ENCODE data around the gene RNASEH1. TPM values are rescaled to one million over a fixed set of nuclear protein-coding genes. Genes with fewer than 3 reads are reported as not detected.

The RNASEH1 gene
- total RNA-seq, 2 donors from 2014 or later = 15.0 to 26.2 TPM

- no peak overlapping the region for H3K4me3 ChIP-seq
- H3K36me3 ChIP-seq = no peaks in the 10 kb centered on the region
- H3K27me3 ChIP-seq (replicated peaks; ENCODE audit: insufficient read depth) = no peaks in the 10 kb centered on the region
- ATAC-seq (ENCODE audit: insufficient number of reproducible peaks, low FRiP score, low read depth) (no peak), DNase-seq (ENCODE audit: low spot score) (no peak)
- TF ChIP-seq CTCF (IDR thresholded peaks at IDR 0.05) = no peak
- no peak overlapping the region for H3K27ac ChIP-seq
- no peaks in the 10 kb centered on the region for H3K9me3 ChIP-seq
- peaks cover 8 to 10% of the 10 kb centered on the region in 2 donors for H3K4me1 ChIP-seq (ENCODE audit: control insufficient read depth in 1 of 2, low read depth in 2 of 2)
Measured at GRCh38 chr2:3529316-3530025, 28.7 kb downstream of the RNASEH1 start.

- no peaks in the 10 kb centered on the region for H3K36me3 ChIP-seq
- TF ChIP-seq CTCF (IDR thresholded peaks at IDR 0.05) = no peak
- peaks cover 17 to 24% of the 10 kb centered on the region in 2 donors for H3K4me1 ChIP-seq (ENCODE audit: control insufficient read depth in 1 of 2, low read depth in 2 of 2)
- ATAC-seq (ENCODE audit: insufficient number of reproducible peaks, low FRiP score, low read depth) (no peak), DNase-seq (ENCODE audit: low spot score) (no peak)
- no peaks in the 10 kb centered on the region for H3K9me3 ChIP-seq
- no peak overlapping the region for H3K27ac ChIP-seq
- no peaks in the 10 kb centered on the region for H3K27me3 ChIP-seq (replicated peaks; ENCODE audit: insufficient read depth)
- H3K4me3 ChIP-seq = no peak overlapping the region
Measured at GRCh38 chr2:3527886-3528785, 30.0 kb downstream of the RNASEH1 start.

GRCh38 chr2:3526871-3527270 lies 31.3 kb downstream of the RNASEH1 start:
- no peak overlapping the region for H3K27ac ChIP-seq
- ATAC-seq (ENCODE audit: insufficient number of reproducible peaks, low FRiP score, low read depth) (no peak), DNase-seq (ENCODE audit: low spot score) (no peak)
- no peak overlapping the region for H3K4me3 ChIP-seq
- TF ChIP-seq CTCF (IDR thresholded peaks at IDR 0.05) = no peak
- no peaks in the 10 kb centered on the region for H3K36me3 ChIP-seq
- H3K27me3 ChIP-seq (replicated peaks; ENCODE audit: insufficient read depth) = no peaks in the 10 kb centered on the region
- no peaks in the 10 kb centered on the region for H3K9me3 ChIP-seq
- peaks cover 22 to 35% of the 10 kb centered on the region in 2 donors for H3K4me1 ChIP-seq (ENCODE audit: control insufficient read depth in 1 of 2, low read depth in 2 of 2)

DNA sequence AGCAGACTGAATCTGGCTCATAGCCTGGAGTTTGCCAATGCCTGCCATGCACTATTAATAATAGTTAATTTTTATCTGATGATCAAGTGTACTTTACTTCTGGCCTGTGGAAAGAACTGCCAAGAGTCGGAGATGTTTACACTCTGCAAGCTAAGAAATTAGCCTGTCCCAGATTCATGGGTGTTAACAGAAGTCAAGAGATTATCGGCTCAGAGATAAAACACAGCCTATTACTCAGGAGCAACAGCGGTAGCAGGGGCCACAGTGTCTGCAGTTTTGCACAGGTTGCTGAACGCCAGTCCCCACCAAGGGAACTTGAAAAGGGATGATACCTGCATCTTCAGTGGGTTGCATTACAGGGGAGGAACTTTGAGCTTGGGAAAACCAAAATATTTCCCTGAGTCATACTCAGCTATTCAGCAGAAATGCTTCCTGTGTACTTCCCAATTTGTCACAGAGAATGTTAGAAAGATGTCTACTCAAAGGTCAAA lies 34.5 kb downstream of the RNASEH1 start:
- peak overlapping the region; percentile 53 for H3K4me3 ChIP-seq
- no peaks in the 10 kb centered on the region for H3K27me3 ChIP-seq (replicated peaks; ENCODE audit: insufficient read depth)
- H3K27ac ChIP-seq = peak overlapping the region; percentile 85 to 92
- peaks cover 32 to 58% of the 10 kb centered on the region in 2 donors for H3K4me1 ChIP-seq (ENCODE audit: control insufficient read depth in 1 of 2, low read depth in 2 of 2)
- no peak for TF ChIP-seq CTCF (IDR thresholded peaks at IDR 0.05)
- DNase-seq (ENCODE audit: low spot score) (no peak), ATAC-seq (ENCODE audit: insufficient number of reproducible peaks, low FRiP score, low read depth) (no peak)
- no peaks in the 10 kb centered on the region for H3K9me3 ChIP-seq
- H3K36me3 ChIP-seq = no peaks in the 10 kb centered on the region

GRCh38 chr2:3522961-3523421 lies 35.1 kb downstream of the RNASEH1 start:
- DNase-seq (ENCODE audit: low spot score) (no peak), ATAC-seq (ENCODE audit: insufficient number of reproducible peaks, low FRiP score, low read depth) (no peak)
- Histone ChIP-seq H3K36me3 (no peaks in the 10 kb centered on the region), H3K27me3 (replicated peaks; ENCODE audit: insufficient read depth) (no peaks in the 10 kb centered on the region), H3K4me1 (ENCODE audit: control insufficient read depth in 1 of 2, low read depth in 2 of 2) (peaks cover 35 to 61% of the 10 kb centered on the region in 2 donors), H3K4me3 (peak overlapping the region; percentile 53), H3K9me3 (no peaks in the 10 kb centered on the region), H3K27ac (peak overlapping the region; percentile 85 to 92)
- TF ChIP-seq CTCF (IDR thresholded peaks at IDR 0.05) = no peak

Measured in thoracic aorta (tissue), 2 donors.